C4-2B (cell line): ENCODE measurements around the gene HBZ.
"Not testable (repeated sequence)": the region's sequence is repeated elsewhere in the genome, so short reads cannot be mapped to it uniquely, and the experiment has no call there.

Source experiments
- H3K27ac ChIP-seq: fragments of 450-650 bp; 2 replicates; pipeline ENCODE4 v1.5.1; 2017
- ZFX ChIP-seq: fragments of 450-650 bp; IDR thresholded peaks from 2 replicates; pipeline ENCODE4 v1.6.1; 2017
- TF ChIP-seq, protein P1 (sequence below): fragments of 450-650 bp; conservative IDR thresholded peaks from 2 replicates; pipeline ENCODE4 v1.5.1; 2017; ENCODE audit warnings: mild to moderate bottlenecking

Gene HBZ

DNA sequence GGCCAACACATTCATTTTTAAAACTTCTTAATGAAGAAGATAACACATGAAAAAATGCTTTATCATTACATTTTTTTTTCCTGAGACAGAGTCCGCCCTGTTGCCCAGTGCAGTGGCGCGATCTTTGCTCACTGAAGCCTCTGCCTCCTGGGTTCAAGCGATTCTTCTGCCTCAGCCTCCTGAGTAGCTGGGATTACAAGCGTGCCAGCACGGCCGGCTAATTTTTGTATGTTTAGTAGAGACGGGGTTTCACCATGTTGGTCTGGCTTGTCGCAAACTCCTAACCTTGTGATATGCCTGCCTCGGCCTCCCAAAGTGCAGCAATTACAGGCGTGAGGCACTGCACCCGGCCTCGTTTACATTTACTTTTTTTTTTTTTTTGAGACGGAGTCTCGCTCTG lies 41.0 kb downstream of the HBZ start:
- no peak for TF ChIP-seq ZFX
- TF ChIP-seq, protein P1, sequence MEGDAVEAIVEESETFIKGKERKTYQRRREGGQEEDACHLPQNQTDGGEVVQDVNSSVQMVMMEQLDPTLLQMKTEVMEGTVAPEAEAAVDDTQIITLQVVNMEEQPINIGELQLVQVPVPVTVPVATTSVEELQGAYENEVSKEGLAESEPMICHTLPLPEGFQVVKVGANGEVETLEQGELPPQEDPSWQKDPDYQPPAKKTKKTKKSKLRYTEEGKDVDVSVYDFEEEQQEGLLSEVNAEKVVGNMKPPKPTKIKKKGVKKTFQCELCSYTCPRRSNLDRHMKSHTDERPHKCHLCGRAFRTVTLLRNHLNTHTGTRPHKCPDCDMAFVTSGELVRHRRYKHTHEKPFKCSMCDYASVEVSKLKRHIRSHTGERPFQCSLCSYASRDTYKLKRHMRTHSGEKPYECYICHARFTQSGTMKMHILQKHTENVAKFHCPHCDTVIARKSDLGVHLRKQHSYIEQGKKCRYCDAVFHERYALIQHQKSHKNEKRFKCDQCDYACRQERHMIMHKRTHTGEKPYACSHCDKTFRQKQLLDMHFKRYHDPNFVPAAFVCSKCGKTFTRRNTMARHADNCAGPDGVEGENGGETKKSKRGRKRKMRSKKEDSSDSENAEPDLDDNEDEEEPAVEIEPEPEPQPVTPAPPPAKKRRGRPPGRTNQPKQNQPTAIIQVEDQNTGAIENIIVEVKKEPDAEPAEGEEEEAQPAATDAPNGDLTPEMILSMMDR = no peak

DNA sequence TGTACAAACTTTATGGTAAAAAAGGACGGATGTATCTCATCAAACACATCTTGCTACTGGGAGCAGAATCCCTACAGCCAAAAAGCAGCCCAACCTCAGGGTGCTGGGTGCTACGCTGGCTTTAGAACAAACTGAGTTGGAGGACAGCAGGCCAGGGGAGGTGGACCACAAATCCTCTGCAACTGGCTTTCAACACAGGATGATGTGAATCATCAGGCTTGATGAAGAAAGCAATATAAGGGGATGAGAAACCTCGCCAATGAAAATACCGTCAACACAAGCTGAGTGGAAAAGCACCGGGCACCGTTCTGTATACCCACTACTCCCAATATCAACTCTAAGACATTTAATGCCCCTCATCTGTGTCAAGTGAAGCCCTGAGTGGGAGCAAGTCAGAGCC lies 42.1 kb downstream of the HBZ start:
- no peak overlapping the region for H3K27ac ChIP-seq
- TF ChIP-seq, protein P1 = no peak
- no peak for TF ChIP-seq ZFX

More for the DNA sequence above, 41.0 kb downstream of the HBZ start:
- H3K27ac ChIP-seq = no peak overlapping the region

DNA sequence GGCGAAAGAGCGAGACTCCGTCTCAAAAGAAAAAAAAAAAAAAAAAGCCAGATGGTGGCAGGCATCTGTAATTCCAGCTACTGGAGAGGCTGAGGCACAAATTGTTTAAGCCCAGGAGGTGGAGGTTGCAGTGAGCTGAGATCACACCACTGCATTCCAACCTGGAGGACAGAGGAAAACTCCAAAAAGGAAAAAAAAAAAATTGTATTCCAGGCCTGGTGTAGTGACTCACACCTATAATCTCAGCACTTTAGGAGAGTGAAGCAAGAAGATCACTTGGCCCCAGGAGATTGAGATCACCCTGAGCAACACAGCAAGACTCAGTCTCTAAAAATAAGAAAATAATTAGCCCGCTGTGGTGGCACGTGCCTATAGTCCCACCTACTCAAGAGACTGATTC lies 47.9 kb downstream of the HBZ start:
- TF ChIP-seq ZFX = no peak
- TF ChIP-seq, protein P1 = no peak
- H3K27ac ChIP-seq = no peak overlapping the region

DNA sequence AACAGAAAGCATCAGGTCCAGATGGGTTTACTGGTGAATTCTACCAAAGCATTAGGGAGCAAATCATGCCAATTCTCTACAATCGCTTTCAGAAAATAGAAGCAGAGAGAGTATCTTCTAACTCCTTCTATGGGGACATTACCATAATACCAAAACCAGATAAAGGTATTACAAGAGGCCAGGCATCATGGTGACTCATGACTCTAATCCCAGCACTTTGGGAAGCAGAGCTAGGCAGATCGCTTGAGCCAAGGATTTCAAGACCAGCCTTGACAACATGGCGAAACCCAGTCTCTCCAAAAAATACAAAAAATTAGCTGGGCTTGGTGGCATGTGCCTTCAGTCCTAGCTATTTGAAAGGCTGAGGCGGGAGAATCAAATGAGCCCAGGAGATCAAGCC lies 50.8 kb downstream of the HBZ start:
- TF ChIP-seq, protein P1 = no peak
- no peak for TF ChIP-seq ZFX
- H3K27ac ChIP-seq = no peak overlapping the region

DNA sequence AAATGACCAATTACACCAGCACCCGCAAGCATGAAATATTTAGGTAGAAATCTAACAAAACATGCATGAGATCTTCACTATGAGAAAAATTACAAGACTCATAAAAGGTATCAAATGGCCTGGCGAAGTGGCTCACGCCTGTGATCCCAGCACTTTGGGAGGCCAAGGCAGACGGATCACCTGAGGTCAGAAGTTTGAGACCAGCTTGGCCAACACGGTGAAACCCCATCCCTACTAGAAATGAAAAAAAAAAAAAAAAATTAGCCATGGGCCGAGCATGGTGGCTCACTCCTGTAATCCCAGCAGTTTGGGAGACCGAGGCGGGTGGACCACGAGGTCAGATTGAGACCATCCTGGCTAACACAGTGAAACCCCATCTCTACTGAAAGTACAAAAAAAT lies 51.6 kb downstream of the HBZ start:
- H3K27ac ChIP-seq = not testable (repeated sequence)
